Stimulated activated CD8-positive, alpha-beta memory T cell treated with anti-CD3 and anti-CD28 coated beads, Interleukin-7, amount 100 ng/mL, for 4 hours (primary cell): Measurements from ENCODE around the gene OR52A5.

Experiments
- DNase-seq, 2 donors: peaks; one replicate each; pipeline ENCODE4 v3.0.0-alpha.2; 2020; ENCODE audit warnings: low read depth in 2 of 2

OR52A5 gene

DNA sequence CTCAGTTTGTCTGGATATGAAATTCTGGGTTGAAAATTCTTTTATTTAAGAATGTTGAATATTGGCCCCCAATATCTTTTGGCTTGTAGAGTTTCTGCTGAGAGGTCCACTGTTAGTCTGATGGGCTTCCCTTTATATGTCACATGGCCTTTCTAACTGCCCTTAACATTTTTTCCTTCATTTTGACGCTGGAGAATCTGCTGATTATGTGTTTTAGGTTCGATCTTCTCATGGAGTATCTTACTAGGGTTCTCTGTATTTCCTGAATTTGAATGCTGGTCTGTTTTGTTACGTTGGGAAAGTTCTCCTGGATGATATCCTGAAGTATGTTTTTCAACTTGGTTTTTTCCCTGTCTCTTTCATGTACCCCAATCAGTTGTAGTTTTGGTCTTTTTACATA lies 22.8 kb downstream of the OR52A5 start:
- no peak for DNase-seq

DNA sequence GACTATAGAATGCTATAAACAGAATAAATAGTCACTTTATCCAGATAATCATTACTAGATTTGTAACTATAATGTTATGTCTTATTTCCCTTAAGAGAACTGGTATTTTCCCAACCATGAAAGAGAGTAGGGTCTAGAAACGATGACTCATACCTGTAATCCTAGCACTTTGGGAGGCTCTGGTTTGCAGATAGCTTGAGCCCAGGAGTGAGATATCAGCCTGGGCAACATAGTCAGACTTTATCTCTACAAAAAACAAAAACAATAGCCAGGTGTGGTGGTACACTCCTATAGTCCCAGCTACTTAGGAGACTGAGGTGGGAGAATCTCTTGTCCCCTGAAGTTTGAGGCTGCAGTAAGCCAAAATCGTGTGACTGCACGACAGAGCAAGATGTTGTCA lies 30.9 kb downstream of the OR52A5 start:
- DNase-seq: no peak

DNA sequence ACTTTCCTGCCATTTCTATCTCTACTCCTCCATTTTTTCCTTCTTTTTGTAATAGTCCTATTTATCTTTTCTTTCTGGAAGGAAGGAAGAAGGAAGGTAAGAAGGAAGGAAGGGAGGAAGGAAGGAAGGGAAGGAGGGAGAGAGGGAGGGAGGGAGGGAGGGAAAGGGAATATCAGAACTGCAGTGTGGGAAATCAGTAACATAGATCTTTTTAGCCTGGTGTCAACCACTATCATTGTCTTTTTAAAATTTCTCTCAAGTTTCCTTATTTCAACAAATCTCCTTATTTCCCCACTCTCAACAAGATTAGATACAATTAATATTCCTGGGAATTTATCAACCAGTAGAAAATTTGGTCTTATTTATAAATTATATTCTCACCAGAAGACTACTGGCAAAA lies 35.1 kb downstream of the OR52A5 start:
- DNase-seq: no peak

DNA sequence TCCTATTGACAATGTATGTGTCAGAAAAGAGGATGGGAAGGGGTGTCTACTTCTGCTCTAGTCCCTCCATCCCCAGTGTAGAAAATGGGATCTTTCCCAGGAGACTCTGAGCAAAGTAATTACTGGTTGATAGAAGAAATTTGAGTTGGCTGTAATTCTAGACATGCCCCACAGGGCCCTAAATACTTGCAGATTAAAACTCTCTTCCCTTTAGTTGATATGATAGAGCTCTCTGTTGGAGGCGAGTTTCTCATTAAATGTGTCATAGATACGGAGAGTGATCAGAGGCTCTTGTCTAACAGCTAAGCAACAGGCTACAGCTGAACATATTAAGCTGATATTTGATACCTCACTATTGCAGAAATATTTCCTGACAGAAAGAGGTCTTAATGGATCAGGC lies 35.9 kb downstream of the OR52A5 start:
- no peak for DNase-seq

DNA sequence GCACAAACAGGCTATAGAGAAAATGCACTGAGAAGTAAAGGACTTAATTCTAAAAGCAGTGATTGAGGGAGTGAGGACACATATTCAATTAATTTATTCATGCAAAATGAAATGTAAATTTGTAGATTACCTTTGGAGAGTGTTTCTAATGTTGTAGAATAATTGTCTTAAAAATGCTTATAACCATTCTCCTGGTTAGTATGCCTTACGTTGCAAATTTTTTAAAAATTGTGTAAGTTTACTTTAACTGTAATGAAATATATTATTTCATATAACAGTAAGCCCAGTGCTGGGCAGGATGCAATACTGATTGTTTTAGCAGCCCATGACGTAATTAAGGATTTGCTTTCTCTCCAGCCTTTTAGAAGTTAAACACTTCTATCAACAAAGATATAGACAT lies 42.1 kb downstream of the OR52A5 start:
- DNase-seq: no peak

DNA sequence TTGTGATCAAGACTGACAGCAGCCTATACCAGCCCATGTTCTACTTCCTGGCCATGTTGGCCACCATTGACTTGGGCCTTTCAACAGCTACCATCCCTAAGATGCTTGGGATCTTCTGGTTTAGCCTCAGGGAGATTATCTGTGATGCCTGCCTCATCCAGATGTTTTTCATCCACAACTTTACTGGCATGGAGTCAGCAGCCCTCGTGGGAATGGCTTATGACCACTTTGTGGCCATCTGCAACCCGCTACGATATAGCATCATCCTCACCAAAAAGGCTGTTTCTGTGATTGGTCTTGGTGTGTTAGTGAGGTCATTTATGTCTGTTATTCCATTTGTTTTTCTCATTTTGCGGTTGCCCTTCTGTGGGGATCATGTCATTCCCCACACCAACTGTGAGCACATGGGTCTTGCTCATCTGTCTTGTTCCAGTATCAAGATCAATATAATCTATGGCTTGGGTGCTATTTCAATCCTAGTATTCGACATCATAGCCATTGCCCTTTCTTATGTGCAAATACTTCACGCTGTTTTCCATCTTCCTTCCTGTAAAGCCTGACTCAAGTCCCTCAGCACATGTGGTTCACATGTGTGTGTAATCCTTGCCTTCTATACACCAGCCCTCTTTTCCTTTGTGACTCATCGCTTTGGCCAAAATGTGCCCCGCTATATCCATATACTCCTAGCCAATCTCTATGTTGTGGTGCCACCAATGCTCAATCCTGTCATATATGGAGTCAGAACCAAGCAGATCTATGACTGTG lies 45.2 kb downstream of the OR52A5 start:
- no peak for DNase-seq

DNA sequence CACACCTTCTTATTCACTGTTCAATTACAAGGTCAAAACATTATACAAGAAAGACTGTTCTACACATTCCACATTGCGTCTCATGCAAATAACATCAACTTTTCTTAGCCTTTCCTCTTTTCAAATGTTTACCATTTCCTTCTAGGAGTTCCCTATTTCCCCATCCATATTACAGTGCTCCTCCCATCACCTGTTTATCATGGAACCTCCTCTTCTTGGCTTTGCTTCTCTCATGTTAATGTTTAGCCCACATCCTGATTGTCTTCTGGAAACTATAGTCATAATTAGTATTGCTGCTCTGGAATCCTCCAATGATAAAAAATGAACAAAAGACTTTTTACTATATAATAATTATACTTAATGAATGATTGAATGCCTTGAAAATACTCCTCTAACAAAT lies 47.5 kb downstream of the OR52A5 start:
- DNase-seq: no peak

DNA sequence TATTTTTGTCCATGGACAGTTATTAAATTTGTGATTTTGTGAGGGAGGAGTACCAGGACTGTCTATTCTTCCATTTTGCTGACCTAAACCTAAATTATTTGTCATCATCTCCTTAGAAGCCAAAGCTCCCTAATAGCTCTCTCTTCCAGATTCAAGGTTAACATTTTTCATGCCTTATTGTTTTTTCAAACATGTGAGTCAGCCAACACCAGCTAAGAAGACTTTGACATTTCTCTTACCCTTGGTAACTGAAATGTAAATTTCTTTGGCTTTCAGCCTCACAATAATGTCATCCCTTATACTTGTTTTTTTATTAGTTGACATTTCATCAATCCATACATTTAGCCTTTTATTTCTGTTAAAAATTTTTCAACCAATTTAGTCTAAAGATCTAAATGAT lies 49.6 kb downstream of the OR52A5 start:
- DNase-seq: no peak

DNA sequence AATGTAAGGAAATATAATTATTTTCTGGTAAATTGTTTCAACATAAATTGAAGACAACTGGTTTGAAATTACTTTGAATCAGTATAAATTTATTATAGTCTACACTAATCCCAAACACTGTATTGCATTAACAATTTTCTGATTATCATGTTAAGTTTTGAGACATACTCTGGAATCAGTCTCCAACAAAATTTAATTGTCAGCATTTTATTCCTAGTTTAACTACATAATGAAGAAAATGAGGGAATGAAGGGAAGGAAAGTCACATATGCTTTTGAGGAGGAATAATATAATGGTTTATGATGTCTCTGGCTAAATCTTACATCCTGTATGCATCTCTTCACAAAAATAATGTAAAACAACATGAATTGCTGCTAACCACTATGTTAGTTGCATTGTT lies 54.6 kb downstream of the OR52A5 start:
- DNase-seq: no peak

DNA sequence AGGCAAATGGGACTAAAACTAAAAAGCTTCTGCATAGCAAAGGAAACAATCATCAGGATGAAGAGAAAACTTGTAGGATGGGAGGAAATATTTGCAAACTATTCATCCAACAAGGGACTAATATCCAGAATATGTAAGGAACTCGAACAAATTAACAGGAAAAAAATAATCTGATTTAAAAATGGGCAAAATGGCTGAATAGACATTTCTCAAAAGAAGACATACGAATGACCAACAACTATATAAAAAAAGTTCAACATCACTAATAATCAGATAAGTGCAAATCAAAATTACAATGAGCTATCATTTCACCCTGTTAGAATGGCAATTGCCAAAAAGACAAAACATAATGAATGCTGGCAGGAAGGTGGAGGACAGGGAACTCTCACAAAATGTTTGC lies 56.8 kb downstream of the OR52A5 start:
- DNase-seq: no peak
